ENCODE data around the gene GPBP1. TPM values are rescaled to one million over a fixed set of nuclear protein-coding genes. Genes with fewer than 3 reads are reported as not detected.

GPBP1 gene
- total and polyA plus RNA-seq, 2 experiments from 2014 or later = 105 to 109 TPM

DNA sequence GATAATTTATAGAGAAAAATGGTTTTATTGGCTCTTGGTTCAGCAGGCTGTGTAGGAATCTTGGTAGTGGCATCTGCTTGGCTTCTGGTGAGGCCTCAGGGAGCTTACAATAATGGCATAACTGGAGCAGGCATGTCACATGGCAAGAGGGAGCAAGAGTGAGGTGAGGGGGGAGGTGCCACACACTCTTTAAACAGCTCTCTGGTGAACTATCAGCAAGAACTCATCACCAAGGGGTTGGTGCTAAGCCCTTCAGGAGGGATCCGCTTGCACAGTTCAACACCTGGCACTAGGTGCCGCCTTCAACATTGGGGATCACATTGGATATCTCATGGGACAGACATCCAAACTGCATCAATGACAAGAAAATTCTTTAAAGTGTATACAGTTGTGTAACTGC, 10.5 kb downstream of the GPBP1 start:
- Histone ChIP-seq H3K9me2 (ENCODE audit: insufficient read depth) (no peaks in the 10 kb centered on the region), H3K4me1 (ENCODE audit: insufficient read depth) (peaks cover 54% of the 10 kb centered on the region), H3F3A (replicated peaks; ENCODE audit: low read depth) (no peaks in the 10 kb centered on the region), H3K4me3 (no peak overlapping the region), H3K79me2 (replicated peaks; ENCODE audit: insufficient read depth) (peaks cover 100% of the 10 kb centered on the region), H3K27ac (ENCODE audit: low read depth) (peak overlapping the region; percentile 78; the same call in 1 of the 2 replicates), H3K27me3 (ENCODE audit: insufficient read depth) (no peaks in the 10 kb centered on the region), H2AFZ (no peak overlapping the region), H3K36me3 (ENCODE audit: insufficient read depth) (0 out of 2 replicates have a peak, but pooled peaks cover 4% of the 10 kb centered on the region), H3K4me2 (no peak overlapping the region; the same call in 1 of the 2 replicates), H4K20me1 (replicated peaks; ENCODE audit: insufficient read depth) (peaks cover 97% of the 10 kb centered on the region)
- TF ChIP-seq, protein P1, sequence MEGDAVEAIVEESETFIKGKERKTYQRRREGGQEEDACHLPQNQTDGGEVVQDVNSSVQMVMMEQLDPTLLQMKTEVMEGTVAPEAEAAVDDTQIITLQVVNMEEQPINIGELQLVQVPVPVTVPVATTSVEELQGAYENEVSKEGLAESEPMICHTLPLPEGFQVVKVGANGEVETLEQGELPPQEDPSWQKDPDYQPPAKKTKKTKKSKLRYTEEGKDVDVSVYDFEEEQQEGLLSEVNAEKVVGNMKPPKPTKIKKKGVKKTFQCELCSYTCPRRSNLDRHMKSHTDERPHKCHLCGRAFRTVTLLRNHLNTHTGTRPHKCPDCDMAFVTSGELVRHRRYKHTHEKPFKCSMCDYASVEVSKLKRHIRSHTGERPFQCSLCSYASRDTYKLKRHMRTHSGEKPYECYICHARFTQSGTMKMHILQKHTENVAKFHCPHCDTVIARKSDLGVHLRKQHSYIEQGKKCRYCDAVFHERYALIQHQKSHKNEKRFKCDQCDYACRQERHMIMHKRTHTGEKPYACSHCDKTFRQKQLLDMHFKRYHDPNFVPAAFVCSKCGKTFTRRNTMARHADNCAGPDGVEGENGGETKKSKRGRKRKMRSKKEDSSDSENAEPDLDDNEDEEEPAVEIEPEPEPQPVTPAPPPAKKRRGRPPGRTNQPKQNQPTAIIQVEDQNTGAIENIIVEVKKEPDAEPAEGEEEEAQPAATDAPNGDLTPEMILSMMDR (conservative IDR thresholded peaks at IDR 0.05; ENCODE audit: low read depth in 2 of 2) = peak; percentile 35 to 54
- TF ChIP-seq NANOG (IDR thresholded peaks at IDR 0.05; ENCODE audit: borderline replicate concordance) = no peak
- Mint-ChIP-seq H3K9me3 (no peaks in the 10 kb centered on the region), H3K4me1 (peaks cover 47% of the 10 kb centered on the region), H3K27ac (no peak overlapping the region), H3K27me3 (ENCODE audit: insufficient read depth, low read depth, poor library complexity) (peaks cover 5% of the 10 kb centered on the region), H3K4me3 (no peak overlapping the region), H3K36me3 (ENCODE audit: low read depth) (peaks cover 34% of the 10 kb centered on the region)
- DNase-seq (ENCODE audit: low spot score) = peak; percentile 50
- peak; percentile 79 for ATAC-seq

DNA sequence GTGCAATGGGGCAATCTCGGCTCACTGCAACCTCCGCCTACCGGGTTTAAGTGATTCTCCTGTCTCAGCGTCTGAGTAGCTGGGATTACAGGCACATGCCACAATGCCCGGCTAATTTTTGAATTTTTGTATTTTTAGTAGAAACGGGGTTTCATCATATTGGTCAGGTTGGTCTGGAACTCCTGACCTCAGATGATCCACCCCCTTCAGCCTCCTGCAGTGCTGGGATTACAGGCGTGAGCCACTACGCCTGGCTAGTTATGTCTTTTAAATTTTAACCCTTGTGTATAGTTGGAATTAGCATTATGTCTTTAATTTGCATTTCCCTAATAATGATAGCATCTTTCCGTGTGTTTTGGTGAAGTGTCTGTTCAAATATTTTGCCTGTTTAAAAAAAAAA, 11.5 kb downstream of the GPBP1 start:
- H3K4me1 Mint-ChIP-seq = peaks cover 49% of the 10 kb centered on the region
- 0 out of 2 replicates have a peak overlapping the region, but pooled peaks have one; percentile 50 for H3K27ac Mint-ChIP-seq
- no peaks in the 10 kb centered on the region for H3K9me3 Mint-ChIP-seq
- Histone ChIP-seq H3K36me3 (ENCODE audit: insufficient read depth) (0 out of 2 replicates have a peak, but pooled peaks cover 4% of the 10 kb centered on the region), H3K4me2 (0 out of 2 replicates have a peak overlapping the region, but pooled peaks have one; percentile 40), H3K27ac (ENCODE audit: low read depth) (no peak overlapping the region), H3K9me2 (ENCODE audit: insufficient read depth) (no peaks in the 10 kb centered on the region), H3K4me3 (no peak overlapping the region), H3F3A (replicated peaks; ENCODE audit: low read depth) (no peaks in the 10 kb centered on the region), H2AFZ (no peak overlapping the region), H3K4me1 (ENCODE audit: insufficient read depth) (peaks cover 54% of the 10 kb centered on the region), H3K79me2 (replicated peaks; ENCODE audit: insufficient read depth) (peaks cover 100% of the 10 kb centered on the region), H3K27me3 (ENCODE audit: insufficient read depth) (no peaks in the 10 kb centered on the region), H4K20me1 (replicated peaks; ENCODE audit: insufficient read depth) (peaks cover 98% of the 10 kb centered on the region)
- DNase-seq (ENCODE audit: low spot score) (no peak), ATAC-seq (no peak)
- H3K4me3 Mint-ChIP-seq = peak overlapping the region; percentile 1; the same call in 1 of the 3 replicates
- peaks cover 31% of the 10 kb centered on the region for H3K36me3 Mint-ChIP-seq (ENCODE audit: low read depth)
- TF ChIP-seq, protein P2, sequence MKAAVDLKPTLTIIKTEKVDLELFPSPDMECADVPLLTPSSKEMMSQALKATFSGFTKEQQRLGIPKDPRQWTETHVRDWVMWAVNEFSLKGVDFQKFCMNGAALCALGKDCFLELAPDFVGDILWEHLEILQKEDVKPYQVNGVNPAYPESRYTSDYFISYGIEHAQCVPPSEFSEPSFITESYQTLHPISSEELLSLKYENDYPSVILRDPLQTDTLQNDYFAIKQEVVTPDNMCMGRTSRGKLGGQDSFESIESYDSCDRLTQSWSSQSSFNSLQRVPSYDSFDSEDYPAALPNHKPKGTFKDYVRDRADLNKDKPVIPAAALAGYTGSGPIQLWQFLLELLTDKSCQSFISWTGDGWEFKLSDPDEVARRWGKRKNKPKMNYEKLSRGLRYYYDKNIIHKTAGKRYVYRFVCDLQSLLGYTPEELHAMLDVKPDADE (IDR thresholded peaks at IDR 0.05) = no peak
- no peak for TF ChIP-seq JUNB (IDR thresholded peaks at IDR 0.05; ENCODE audit: unreplicated experiment)
- no peak for TF ChIP-seq ZNF114 (CRISPR knock-in tag; IDR thresholded peaks at IDR 0.05)
- TF ChIP-seq ZNF331 (CRISPR knock-in tag; IDR thresholded peaks at IDR 0.05; ENCODE audit: low read depth) = no peak
- TF ChIP-seq, protein P1 (conservative IDR thresholded peaks at IDR 0.05; ENCODE audit: low read depth in 2 of 2) = no peak
- TF ChIP-seq EZH2 (IDR thresholded peaks at IDR 0.05; ENCODE audit: low read depth, unreplicated experiment) = no peak
- peaks cover 6% of the 10 kb centered on the region for H3K27me3 Mint-ChIP-seq (ENCODE audit: insufficient read depth, low read depth, poor library complexity)

All from GM23338 (cell line).